Stimulated activated CD4-positive, alpha-beta T cell treated with anti-CD3 and anti-CD28 coated beads, Interleukin-4, amount 100 ng/mL, for 48 hours (primary cell): Measurements from ENCODE around the gene NDUFB7.
A peak's percentile ranks its signal among the peaks of the same experiment; 100 is the strongest.

Source experiments
- DNase-seq, 2 donors: peaks; one replicate each; pipeline ENCODE4 v3.0.0-alpha.2; 2020; ENCODE audit warnings: low read depth in 2 of 2

Gene NDUFB7

DNA sequence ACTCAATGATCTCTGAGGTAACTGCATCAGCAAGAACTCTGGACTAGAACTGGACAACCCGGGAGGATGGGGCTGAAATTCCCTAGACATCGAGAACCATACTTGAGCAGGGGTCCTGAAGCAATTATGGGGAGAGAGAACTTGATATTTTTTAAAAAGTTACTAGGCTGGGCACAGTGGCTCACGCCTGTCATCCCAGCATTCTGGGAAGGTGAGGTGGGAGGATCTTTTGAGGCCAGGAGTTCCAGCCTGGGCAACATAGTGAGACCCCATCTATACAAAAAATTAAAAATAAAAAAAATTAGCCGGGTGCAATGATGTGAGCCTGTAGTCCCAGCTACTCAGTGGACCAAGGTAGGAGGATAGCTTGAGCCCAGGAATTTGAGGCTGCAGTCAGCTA, 51.3 kb downstream of the NDUFB7 start:
- DNase-seq: no peak

DNA sequence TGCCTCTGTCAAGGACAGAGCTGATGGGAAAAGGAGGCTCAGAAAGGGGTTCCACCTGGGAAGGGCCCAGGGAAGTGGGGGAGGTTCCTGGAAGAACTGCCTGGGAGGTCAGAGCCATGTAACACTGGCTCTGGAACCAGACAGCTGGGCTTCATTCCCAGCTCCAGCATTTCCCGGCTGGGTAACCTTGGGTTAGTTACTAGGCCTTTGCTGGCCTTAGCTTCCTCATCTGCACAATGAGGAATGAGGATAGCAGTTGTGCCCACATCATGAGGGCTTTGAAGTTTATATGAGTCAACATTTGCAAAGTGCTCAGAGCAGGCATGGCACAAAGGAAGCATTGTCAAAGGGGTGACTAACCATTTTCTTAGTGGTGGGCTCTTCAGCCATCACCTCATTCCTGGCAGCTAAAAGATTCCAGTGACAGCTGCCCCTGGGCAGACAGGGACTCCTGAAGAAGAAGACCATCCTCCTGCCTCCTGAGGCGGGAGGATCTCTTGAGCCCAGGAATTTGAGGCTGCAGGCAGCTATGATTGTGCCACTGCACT, 51.9 kb downstream of the NDUFB7 start:
- DNase-seq: no peak

DNA sequence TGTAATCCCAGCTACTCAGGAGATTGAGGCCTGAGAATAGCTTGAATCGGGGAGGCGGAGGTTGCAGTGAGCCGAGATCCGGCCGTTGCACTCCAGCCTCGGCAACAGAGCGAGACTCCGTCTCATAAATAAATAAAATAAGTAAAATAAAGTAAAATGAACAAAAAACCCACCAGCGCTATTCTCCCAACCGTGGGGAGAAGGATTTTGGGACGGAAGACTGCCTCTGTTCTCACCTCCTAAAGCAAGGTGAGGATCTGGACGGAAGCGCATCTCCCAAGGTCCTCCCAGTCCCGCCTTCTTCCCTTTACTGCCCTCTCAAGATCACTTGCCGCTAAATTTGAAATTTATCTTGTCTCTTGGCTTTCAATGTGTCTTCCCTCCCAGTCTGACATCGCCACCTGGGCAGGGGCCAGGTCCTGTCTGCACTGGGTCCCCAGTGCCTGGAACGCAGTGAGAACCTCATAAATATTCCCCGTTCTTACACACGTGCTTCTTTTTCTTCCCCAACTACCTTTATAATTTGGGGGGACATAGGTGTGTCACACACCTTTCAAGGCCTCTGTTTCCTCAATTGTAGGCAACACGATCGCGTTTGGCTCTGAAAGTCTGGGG, 52.5 kb downstream of the NDUFB7 start:
- DNase-seq: no peak

DNA sequence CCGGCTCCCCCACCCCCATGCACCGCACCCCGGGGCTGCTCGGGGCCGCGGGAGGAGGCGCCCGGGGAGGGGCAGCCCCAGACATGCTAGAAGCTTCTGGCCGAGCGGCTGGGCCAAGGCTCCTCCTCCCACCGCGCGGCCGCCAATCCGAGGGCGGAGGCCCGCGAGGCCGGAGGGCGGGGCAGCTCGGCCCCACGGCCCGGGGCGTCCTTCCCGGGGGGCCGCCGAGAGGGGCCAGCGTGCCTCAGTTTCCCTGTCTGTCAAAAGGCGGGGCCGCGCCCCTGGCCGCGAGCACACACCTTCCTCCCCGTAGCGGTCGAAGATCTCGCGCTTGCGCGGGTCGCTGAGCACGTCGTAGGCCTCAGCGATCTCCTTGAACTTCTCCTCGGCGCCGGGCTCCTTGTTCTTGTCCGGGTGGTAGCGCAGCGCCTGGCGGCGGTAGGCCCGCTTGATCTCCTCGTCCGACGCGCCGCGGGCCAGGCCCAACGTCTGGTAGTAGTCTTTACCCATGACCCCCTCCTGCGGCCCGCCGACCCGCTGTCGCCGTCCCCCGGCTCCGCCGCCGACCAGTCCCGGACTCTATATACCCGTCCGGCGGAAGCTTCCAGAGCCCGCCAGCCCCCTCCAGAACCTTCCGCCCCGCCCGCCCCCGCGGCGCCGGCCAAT, 53.9 kb downstream of the NDUFB7 start, which contains the start of gene DNAJB1:
TSS of gene DNAJB1 (minus strand) at position 558 of the 666 bp plus-strand sequence. CDS start at position 510, 48 bp downstream.
- DNase-seq: peak; percentile 51 to 64

DNA sequence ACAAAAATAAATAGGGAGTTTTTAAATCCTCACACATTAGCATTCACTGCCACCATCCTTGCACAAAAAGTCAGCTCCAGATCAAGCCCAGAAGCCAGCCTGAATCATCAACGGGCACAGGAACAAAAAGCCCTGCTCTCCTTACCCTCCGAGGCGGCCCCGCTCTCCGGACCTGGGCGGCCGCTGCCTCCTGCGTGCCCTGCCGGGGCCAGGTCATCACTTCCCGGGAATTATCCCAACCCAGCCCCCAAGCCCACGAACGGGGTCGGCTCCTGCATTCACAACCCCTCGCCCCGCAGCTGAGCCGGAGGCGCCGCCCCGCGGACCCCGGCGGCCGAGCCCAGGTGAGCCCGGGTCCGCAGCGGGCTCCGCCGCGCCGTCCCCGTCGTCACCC, 54.4 kb downstream of the NDUFB7 start:
- DNase-seq: no peak

DNA sequence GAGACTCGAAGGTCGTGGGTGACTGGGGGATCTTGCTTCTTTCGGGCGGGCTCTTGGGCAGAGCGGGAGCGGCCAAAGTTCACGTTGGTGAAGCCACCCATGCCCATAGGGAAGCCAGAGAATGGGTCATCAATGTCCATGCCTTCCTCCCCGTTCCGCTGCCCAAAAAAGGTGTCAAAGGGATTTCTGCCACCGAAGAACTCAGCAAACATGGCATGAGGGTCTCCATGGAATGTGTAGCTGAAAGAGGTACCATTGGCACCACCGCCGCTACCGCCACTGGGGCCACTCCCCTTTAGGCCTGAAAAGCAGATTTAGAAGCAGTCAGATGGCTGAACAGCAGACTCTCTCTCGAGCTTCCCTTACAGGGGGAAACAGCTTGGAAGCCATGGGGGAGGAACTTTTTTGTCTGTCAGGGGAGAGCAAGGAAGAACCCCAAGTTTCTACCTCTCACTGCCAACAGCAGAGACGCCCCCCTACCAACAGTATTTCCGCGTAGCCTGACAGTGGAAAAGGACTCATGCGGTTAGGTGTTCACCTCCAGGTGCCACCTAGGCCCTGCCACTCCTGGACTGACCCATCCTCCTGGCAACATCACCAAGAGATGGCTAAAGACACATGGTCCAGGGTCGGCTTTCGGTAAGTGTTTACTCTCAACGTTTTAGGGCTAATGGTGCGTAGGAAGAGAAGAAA, 55.0 kb downstream of the NDUFB7 start:
- DNase-seq: no peak
